Left colon (tissue), 2 donors: ENCODE results near the gene CCHCR1. TPM values are rescaled to one million over a fixed set of nuclear protein-coding genes. Genes with fewer than 3 reads are reported as not detected.
"Not testable (repeated sequence)": the region's sequence is repeated elsewhere in the genome, so short reads cannot be mapped to it uniquely, and the experiment has no call there.

ENCODE experiments used
- ATAC-seq: fragments of 200-7000 bp; cut with Tn5 transposase; one replicate; pipeline ENCODE4 v1.9.1; 2020; ENCODE audit warnings: mild to moderate bottlenecking, moderate library complexity
- DNase-seq, 2 donors: peaks; one replicate each; pipeline ENCODE4 v3.0.0-alpha.2; 2020
- intact Hi-C, 2 donors: fragments of 100-400 bp; cut with DNase I in 1 of 2; cut with micrococcal nuclease in 1 of 2; formaldehyde crosslinking; loops; one replicate each; pipeline versions ENCODE4 v1.11.2 to v1.14.0; 2022; cut with DNase I, micrococcal nuclease
- total RNA-seq, 2 donors: library from RNA; stranded (reverse); fragmentation: NEBNext Ultra II Directional; extraction: Animal tissue kit (Norgen Biotek cat#: 25700); gene quantifications; one replicate each; pipeline ENCODE4 v1.2.1, GENCODE V29; 2021
- donor health status: DM: no; HTN: no; CAD: no.
- donor health status: DM: yes; HTN: yes; CAD: no.

The CCHCR1 gene
- total RNA-seq, 2 donors from 2014 or later = 24.3 to 39.0 TPM

DNA sequence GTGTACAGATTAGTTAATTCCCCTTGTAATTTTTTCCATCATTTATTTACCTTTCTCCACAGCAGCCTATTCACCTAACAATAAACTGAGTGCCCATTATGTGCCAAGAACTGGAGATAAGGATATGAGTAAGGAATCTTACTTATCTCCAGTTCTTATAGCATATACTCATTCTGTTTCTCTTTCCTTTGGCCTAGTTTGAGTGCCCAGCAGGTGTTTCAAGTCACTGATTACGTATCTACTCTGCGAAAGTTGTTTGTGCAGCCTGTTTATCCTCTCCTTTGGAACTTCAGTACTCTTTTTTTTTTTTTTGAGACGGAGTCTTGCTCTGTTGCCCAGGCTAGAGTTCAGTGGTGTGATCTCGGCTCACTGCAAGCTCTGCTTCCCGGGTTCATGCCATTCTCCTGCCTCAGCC, 30.2 kb upstream of the CCHCR1 start:
- DNase-seq (no peak), ATAC-seq (peak; percentile 89)
- intact Hi-C loops = no loop called here

DNA sequence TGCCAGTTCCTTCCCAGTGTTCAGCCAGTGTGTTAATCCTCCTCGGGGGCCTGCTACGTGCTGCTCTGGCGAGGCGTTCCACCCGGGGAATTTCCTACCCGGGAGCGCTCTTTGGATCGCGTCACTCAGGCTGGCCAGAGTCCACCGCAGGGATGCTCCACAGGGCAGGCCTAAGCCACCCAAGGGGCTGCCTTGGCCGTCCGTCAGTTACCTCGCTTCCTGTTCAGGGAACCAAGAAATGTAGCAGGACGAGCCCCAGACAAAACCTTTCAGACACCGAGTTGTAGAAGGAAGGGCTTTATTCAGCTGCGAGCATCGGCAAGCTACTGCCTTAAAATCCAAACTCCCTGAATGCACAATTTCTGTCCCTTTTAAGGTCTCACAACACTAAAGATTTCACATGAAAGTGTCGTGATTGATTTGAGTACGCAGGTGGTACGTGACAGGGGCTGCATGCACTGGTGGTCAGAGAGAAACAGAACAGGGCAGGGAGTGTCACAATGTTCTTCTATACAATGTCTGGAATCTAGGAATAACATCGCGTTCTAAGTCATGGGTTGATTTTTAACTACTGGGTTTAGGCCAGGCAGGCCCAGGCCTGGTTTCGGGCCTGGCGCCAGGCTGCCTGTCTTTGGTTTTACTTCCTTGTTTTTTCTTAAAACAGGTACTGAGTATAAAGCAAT, 28.6 kb upstream of the CCHCR1 start:
- ATAC-seq = peak; percentile 53
- intact Hi-C loops = no loop called here
- DNase-seq = peak; percentile 80 to 81

DNA sequence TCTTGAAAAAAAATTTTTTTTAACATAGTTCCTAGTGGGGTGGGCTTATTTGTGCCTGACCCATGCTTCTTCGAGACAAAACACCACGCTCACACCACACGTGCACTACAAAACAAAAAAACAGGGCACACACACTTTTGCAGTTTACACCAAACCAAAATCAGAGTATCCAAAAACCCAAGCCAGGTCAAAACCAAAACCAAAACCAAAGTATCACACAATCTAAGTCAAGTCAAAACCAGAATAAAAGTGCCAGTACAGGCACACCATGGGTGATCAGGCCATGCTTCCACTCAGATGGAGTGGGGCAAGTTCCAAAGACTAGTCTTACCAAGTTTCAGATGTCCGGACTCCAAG, 28.1 kb upstream of the CCHCR1 start:
- DNase-seq, intact Hi-C loops: not testable (repeated sequence)
- ATAC-seq = peak; percentile 0

DNA sequence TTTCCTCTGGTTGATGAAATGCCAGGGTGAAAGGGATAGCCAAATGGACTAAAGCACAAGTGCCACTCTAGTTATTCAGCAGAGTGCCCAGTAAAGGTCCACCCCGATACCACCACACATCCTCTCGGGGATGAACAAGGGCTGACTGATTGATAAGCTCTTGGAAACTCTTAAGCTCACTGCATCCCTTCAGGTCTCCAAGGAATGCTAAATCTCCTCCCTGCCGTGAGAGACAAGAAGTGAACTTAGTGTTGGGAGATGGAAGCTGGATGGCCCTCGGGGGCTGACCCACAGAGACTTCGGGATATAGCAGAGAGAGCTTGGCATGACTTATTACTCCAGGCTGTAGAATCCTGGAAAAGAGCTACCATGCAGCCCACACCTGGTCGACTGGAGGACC, 26.3 kb upstream of the CCHCR1 start:
- ATAC-seq, intact Hi-C loops, DNase-seq: not testable (repeated sequence)

DNA sequence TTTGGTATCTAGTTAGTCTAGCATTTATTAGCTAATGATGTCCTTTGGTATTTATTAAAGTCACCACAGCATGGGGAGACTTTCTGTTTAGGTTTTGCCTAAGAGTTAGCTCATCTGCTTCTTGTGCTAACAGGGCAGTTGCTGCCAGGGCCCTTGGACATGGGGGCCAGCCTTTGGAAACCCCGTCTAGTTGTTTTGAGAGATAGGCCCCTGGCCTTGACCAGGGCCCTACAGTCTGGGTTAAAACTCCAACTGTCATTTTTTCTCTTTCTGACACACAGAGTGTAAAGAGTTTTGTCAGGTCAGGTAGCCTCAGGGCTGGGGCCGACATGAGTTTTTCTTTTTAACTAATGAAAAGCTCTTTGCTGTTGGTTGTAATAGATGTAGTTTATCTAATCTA, 25.7 kb upstream of the CCHCR1 start:
- ATAC-seq, intact Hi-C loops, DNase-seq: not testable (repeated sequence)

DNA sequence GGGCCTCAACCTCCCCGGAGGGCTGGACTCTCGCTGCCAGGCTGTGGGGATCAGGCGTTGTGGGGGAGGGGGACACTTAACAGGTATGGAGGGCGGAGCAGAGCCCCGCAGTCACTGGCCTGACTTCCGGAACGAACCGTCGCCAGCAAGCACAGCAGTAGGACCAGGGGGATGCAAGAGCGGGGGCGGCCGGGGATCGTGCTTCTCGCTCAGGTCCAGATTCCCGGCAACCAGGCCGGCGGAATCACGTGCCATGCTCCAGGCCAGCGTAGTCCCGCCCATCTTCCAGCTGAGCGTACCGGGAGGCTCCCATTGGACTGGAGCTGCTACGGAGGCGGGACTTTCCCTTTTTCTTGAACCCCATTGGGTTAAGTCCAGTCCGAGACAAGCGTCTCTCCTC, 22.9 kb upstream of the CCHCR1 start:
- peak in 1 of 2 donors; percentile 62 for DNase-seq
- ATAC-seq = peak; percentile 38
- intact Hi-C loops = no loop called here

DNA sequence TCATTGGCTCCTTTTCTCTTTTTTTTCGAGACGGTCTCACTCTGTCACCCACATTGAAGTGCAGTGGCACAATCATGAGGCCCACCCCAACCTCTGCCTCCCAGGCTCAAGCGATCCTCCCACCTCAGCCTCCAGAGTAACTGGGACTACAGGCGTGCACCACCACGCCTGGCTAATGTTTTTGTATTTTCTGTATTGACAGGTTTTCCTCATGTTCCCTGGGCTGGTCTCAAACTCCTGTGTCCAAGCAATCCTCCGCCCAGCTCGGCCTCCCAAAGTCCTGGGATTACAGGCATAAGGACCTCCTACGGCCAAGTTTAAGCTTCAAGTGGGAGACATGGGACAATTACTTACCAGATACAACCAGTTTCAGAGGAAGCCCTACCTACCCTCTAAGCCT, 22.3 kb upstream of the CCHCR1 start:
- DNase-seq (no peak), ATAC-seq (no peak)
- intact Hi-C loops = no loop called here

DNA sequence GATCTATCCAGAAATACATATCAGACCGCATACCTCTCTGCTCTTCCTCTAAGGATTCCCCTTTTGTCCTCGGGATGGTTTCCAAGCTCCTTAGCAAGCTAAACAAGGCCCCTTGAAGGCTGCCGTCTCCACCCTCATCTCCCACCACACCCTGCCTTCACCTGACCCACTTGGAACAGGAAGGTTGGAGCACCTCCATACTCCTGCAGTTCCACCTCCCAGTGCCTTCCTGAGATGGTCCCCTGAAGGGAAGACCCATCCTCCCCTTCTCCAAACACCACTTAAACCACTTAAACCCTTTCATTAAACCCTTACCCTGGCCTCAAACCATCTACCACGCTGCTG, 21.4 kb upstream of the CCHCR1 start:
- DNase-seq (no peak), ATAC-seq (peak; percentile 68)
- intact Hi-C loops = no loop called here

DNA sequence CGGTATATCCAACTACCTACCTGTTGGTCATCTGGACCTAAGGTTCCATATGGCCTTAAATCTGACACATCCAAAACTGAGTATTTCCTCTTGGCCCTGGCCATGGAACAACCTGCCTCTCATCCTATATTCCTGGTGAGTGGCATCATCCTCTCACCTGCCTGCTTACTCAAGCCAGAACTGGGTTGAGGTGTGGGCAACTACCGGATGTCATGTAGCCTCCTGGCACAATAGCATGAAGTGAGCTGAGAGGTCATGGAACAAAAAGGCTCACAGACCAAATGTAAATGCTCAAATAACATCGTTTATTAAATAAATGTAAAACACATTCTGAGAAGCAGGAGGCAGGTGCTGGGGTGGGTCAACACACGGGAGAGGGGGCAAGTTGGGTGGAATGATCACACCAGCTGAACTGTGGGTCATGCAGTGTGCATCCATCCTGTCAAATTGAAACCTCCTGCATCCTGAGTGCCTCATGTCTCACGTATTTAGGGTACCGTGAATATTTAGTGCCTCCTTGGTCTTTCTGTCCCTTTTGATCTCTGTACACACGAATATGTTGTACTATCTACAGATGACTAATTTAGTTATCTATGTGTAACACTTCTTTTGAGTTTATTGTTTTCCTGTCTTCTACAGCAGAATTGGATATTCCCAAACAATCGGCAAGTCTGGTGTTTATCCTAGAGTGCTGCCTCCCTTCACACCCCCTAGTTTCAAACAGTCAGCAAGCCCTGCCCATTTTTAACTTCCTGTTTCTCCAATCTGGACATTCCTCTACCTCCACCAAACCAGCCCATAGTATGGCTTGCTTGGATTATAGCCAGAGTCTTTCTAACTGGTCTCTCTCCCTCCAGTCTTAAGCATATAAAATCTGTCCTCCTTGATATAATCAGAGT, 20.8 kb upstream of the CCHCR1 start:
- intact Hi-C loops = no loop called here
- no peak for DNase-seq
- peak; percentile 85 for ATAC-seq

DNA sequence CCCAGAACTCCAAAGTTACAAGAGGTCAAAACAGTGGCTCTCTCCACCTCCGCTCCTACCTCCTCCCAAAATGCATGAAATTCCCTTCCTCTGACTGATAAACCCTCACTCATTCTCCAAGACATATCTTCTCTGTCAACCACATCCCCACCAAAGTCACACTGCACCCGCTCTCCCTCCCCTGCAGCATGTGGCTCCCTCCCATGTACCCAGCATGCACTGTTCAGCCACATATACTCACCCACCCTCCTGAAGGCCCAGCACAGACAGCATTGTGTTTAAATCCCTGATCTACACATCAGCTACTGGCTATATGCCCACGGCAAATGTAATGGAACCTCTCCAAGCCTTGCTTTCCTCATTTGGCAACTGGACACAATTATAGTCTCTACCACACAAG, 18.4 kb upstream of the CCHCR1 start:
- DNase-seq = no peak
- intact Hi-C loops = no loop called here
- no peak for ATAC-seq

DNA sequence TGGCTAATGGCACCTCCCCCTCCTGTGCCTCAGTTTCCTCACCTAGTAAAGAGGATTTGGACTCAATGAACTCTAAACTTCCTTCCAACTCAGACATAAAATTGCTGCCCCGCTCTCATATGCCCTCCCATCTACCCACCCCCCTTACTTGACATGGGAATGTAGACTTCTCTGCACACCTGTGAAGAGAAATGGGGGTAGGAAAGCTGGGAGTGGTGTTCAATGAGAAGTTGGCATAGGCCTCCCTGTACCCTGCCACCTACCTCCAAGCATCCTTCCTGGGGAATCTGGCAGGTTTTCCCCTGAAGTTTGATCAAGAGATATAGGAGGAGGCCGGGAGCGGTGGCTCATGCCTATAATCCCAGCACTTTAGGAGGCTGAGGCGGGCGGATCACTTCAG, 16.8 kb upstream of the CCHCR1 start:
- DNase-seq (no peak), ATAC-seq (no peak)
- intact Hi-C loops = no loop called here

DNA sequence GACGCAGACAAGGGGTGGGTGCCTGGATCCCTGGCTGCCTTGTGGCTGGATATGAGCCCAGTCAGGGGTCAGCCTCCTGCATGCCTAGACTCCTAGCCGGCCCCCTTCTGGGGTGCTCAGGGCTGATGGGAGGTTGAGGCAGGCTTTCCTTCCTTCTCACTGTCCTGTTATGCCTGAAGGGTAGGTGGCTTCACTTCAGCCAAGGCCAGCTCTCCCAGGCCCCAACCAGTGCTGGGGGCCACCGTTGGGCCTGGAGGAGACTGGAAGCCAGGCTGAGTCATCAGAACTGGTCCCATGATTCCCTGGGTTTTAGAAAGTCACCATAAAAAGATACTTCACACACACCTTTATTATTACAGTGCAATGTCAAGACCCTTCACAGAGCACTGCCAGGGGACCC, 15.8 kb upstream of the CCHCR1 start:
- DNase-seq = no peak
- no peak for ATAC-seq
- intact Hi-C loops = no loop called here

DNA sequence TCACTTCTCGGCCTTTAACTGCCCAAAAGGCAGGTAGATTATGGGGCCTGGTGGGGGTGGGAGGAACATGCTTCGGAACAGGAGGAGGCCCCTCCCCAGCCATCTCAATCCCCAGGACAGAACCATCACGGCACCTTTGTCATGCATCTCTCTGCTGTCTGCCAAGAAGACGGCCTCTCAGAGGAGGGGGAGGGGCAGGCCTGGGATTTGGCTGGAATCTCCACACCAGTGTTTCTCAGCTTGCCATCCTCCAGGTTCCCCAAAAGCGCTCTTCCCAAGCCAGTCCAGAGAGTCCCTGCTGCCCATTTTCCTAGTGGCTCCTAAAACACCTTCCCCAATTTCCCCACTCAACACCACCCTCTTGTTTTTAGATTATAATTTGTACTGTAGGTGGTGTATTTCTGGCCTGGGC, 15.4 kb upstream of the CCHCR1 start:
- no peak for ATAC-seq
- intact Hi-C loops = no loop called here
- no peak for DNase-seq

DNA sequence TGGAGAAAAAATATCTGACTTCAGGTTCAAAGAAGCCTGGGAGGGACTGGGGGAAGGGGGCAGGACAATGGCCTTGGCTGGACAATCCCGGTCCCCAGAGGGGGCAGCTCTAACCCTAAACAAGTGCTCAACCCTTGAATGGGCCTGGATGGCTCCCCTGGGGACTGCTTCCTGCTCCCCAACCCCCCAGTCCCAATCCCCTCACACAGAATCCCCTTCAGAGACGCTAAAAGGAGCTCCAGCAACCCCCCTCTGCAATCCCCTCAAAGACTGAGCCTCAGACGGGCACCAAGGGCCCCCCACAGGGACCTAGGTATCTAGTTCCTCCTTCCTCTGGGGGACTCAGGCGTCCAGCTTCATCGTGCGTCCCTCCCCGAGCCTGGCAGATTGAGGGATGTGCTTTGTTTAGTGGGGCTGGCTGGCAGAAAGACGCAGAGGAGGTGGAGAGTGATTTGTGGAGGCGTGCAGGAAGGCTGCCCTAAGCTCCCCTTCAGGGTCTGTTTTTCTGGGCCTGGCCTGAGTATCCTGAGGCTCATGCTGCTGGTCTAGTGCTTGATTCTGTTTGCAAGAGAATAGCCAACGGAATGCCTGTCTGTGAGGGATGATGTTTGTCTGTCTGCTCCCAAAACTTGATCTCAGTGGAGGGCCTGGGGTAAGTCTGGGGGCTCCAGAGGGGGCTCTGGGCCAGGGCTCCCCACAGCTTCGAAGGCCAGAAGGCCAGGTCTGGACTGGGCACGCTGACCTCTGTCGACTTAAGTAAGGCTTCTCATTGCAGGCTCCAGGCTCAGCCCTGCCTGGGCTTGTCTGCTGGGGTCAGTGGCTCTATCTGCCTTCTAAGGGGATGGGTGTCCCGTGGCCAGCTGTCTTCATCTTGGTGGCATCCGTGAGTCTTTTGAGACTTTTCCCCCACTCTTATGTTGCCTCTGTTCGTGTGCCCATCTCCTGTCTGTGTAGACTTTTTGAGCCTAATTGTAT, 14.6 kb upstream of the CCHCR1 start:
- intact Hi-C loops = no loop called here
- no peak for ATAC-seq
- DNase-seq = no peak

DNA sequence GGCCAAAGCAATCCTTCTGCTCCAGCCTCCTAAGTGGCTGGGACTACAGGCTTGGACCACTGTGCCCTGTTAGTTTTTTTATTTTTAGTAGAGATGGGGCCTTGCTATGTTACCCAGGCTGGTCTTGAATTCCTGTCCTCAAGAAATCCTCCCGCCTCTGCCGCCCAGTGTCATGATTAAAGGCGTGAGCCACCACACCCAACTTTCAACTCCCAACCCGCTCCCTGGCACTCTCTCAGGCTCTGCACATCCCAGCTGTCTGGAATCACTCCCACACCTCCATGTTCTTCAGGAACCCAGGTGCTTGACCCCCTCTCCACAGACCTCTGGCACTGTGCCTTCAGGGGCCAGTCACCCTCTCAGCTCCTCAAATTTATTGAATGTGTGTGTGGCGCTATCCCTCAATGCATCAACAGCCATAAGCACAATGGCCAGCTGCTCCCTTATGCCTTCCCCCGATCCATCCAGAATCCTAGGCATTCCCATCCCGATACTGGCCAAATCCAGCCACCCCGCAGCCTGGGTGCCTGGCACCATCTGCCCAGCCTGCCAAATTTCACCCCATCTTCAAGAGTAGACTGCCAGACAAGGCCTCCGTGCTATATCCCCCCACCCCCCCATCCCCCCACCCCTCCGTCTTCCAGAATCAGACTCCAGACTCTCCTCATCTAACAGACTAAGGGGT, 13.5 kb upstream of the CCHCR1 start:
- peak; percentile 41 for ATAC-seq
- intact Hi-C loops = no loop called here
- no peak for DNase-seq

DNA sequence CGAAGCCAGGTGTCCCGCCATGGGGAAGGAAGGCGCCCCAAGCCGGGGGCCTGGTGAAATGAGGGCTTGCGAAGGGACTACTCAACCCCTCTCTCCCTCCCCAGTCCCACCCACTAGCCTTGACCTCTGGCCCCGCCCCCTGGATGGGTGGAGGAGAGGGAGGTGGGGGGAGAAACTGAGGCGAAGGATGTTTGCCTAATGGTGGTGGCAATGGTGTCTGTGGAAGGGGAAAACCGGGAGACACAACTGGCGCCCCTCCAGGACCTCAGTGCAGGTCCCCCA, 12.9 kb upstream of the CCHCR1 start, which contains the start of gene POU5F1:
Gene POU5F1, minus strand, starts transcription at position 83 of the 282 bp plus-strand sequence. Its CDS starts 62 bp downstream, at position 21.
- intact Hi-C loops = no loop called here
- DNase-seq = no peak
- no peak for ATAC-seq

DNA sequence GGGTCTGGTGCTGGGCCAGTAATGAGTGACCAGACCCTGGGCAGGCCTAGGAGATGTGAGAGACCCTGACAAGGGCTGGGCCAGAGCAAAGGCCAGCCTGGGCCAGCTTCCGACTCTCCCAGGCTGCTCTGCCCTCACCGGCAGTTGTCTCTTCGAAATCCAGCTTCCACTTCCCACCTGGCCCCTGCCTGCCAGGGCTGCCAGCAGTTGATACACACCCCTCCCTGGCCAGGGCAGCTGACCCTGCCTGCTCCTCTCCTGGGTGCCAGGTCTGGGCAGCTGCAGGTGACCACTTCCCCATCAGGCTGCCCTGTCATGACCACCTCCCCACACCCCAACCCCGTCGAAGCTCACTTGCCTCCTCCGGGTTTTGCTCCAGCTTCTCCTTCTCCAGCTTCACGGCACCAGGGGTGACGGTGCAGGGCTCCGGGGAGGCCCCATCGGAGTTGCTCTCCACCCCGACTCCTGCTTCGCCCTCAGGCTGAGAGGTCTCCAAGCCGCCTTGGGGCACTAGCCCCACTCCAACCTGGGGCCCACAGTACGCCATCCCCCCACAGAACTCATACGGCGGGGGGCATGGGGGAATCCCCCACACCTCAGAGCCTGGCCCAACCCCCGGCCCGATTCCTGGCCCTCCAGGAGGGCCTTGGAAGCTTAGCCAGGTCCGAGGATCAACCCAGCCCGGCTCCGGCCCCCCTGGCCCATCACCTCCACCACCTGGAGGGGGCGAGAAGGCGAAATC, 12.4 kb upstream of the CCHCR1 start:
- intact Hi-C loops, DNase-seq: not testable (repeated sequence)
- ATAC-seq = peak; percentile 12
